GM19023 (cell line): ENCODE results near the gene ZMYND10.
"Not testable (repeated sequence)": the region's sequence is repeated elsewhere in the genome, so short reads cannot be mapped to it uniquely, and the experiment has no call there.

ENCODE experiments used
- ATAC-seq: cut with Tn5 transposase; IDR thresholded peaks from one replicate; pipeline ENCODE4 v1.9.1; 2021; ENCODE audit warnings: mild to moderate bottlenecking, moderate library complexity; ENCODE audit not compliant: unreplicated experiment

The ZMYND10 gene

GRCh38 chr3:50312041-50312440, 33.5 kb downstream of the ZMYND10 start:
- not testable (repeated sequence) for ATAC-seq

GRCh38 chr3:50304601-50305000, 40.9 kb downstream of the ZMYND10 start:
- ATAC-seq, result no peak

GRCh38 chr3:50303013-50303815, 42.3 kb downstream of the ZMYND10 start, which contains the start of gene HYAL1:
TSS of gene HYAL1 (minus strand) at chr3:50303574. CDS start at chr3:50302956, 618 bp downstream.
- ATAC-seq, result no peak

- no peak for ATAC-seq
These were observed 43.2 kb downstream of the ZMYND10 start for GRCh38 chr3:50302095-50303012.

GRCh38 chr3:50300681-50301254, 44.8 kb downstream of the ZMYND10 start:
- ATAC-seq, result no peak

- no peak for ATAC-seq
These were observed 45.4 kb downstream of the ZMYND10 start for GRCh38 chr3:50299929-50300680.

GRCh38 chr3:50299638-50299928, 45.9 kb downstream of the ZMYND10 start:
- no peak for ATAC-seq

- ATAC-seq, result peak; percentile 89
These were observed 46.5 kb downstream of the ZMYND10 start, which contains the start of the genes HYAL3 and NAA80 for GRCh38 chr3:50298836-50299637. TSS of gene HYAL3 (minus strand) at chr3:50299405. CDS start at chr3:50295602, 3,803 bp downstream. TSS of gene NAA80 (minus strand) at chr3:50299405. CDS start at chr3:50297463, 1,942 bp downstream.

GRCh38 chr3:50297896-50298725, 47.4 kb downstream of the ZMYND10 start:
- no peak for ATAC-seq

GRCh38 chr3:50297384-50297775, 48.2 kb downstream of the ZMYND10 start:
- no peak for ATAC-seq

GRCh38 chr3:50296721-50297383, 48.7 kb downstream of the ZMYND10 start:
- ATAC-seq, result no peak

- no peak for ATAC-seq
These were observed 49.7 kb downstream of the ZMYND10 start for GRCh38 chr3:50295553-50296431.

GRCh38 chr3:50294492-50295403, 50.8 kb downstream of the ZMYND10 start:
- ATAC-seq, result no peak

GRCh38 chr3:50294089-50294488, 51.4 kb downstream of the ZMYND10 start:
- no peak for ATAC-seq

- ATAC-seq, result no peak
These were observed 52.3 kb downstream of the ZMYND10 start for GRCh38 chr3:50293079-50293801.
